CD14-positive monocyte (primary cell): ENCODE data around the gene ADGRG7. TPM values are rescaled to one million over a fixed set of nuclear protein-coding genes. Genes with fewer than 3 reads are reported as not detected.
A peak's percentile ranks its signal among the peaks of the same experiment; 100 is the strongest.

Source experiments
- DNase-seq, 3 donors: peaks; one replicate each; pipeline ENCODE4 v3.0.0-alpha.2; 2011 to 2022
- H2AFZ ChIP-seq: 2 replicates; pipeline ENCODE4 v1.6.0; 2012; ENCODE audit warnings: mild to moderate bottlenecking, low read depth, low read length, inconsistent platforms; ENCODE audit not compliant: insufficient read depth, poor library complexity, severe bottlenecking
- H3K27ac ChIP-seq, 2 donors: 1 replicate in 1 of 2; 2 replicates in 1 of 2; pipeline ENCODE4 v1.5.1; 2012 to 2013; ENCODE audit warnings: low read length in 2 of 2, control low read depth in 1 of 2, inconsistent platforms in 1 of 2, low read depth in 1 of 2, mild to moderate bottlenecking in 1 of 2
- H3K27me3 ChIP-seq, 2 donors: one replicate each; pipeline versions ENCODE4 v1.6.0 to v1.6.1; 2011 to 2013; ENCODE audit warnings: low read length in 2 of 2; ENCODE audit not compliant: control insufficient read depth in 2 of 2, insufficient read depth in 2 of 2
- H3K36me3 ChIP-seq, 2 donors: replicated peaks in 1 of 2; 1 replicate in 1 of 2; 2 replicates in 1 of 2; pipeline versions ENCODE4 v1.5.1 to v1.6.1; 2012 to 2013; ENCODE audit warnings: low read length in 2 of 2, control low read depth in 1 of 2, inconsistent platforms in 1 of 2, mild to moderate bottlenecking in 1 of 2; ENCODE audit not compliant: insufficient read depth in 2 of 2, control insufficient read depth in 1 of 2
- H3K4me1 ChIP-seq, 2 donors: 1 replicate in 1 of 2; 2 replicates in 1 of 2; pipeline versions ENCODE4 v1.5.1 to v1.6.1; 2012 to 2013; ENCODE audit warnings: low read length in 2 of 2, control low read depth in 1 of 2, inconsistent platforms in 1 of 2, mild to moderate bottlenecking in 1 of 2, moderate library complexity in 1 of 2; ENCODE audit not compliant: insufficient read depth in 2 of 2, control insufficient read depth in 1 of 2
- H3K4me2 ChIP-seq: replicated peaks from 2 replicates; pipeline ENCODE3; 2012; ENCODE audit warnings: low read length, moderate library complexity, mild to moderate bottlenecking; ENCODE audit not compliant: poor library complexity, severe bottlenecking; ENCODE audit errors: extremely low read depth
- H3K4me3 ChIP-seq, 3 experiments: fragments of 200-600 bp in 1 of 3; sonication (generic) in 1 of 3; replicated peaks in 1 of 3; 1 replicate in 2 of 3; 2 replicates in 1 of 3; pipeline ENCODE4 v1.5.1; 2011 to 2013; ENCODE audit warnings: low read length in 3 of 3, mild to moderate bottlenecking in 3 of 3, control low read depth in 2 of 3, low read depth in 2 of 3, inconsistent platforms in 1 of 3, moderate library complexity in 1 of 3
- H3K79me2 ChIP-seq: 2 replicates; pipeline ENCODE4 v1.6.0; 2012; ENCODE audit warnings: mild to moderate bottlenecking, control low read depth, inconsistent platforms, low read length, moderate library complexity; ENCODE audit not compliant: insufficient read depth
- H3K9ac ChIP-seq: 2 replicates; pipeline ENCODE4 v1.6.0; 2017; ENCODE audit warnings: low read length, mild to moderate bottlenecking; ENCODE audit not compliant: insufficient read depth, poor library complexity, severe bottlenecking
- H3K9me3 ChIP-seq, 2 donors: replicated peaks in 1 of 2; 1 replicate in 1 of 2; 2 replicates in 1 of 2; pipeline versions ENCODE4 v1.5.1 to v1.6.1; 2012 to 2013; ENCODE audit warnings: low read length in 2 of 2, control low read depth in 1 of 2; ENCODE audit not compliant: control insufficient read depth in 1 of 2, insufficient read depth in 1 of 2
- H4K20me1 ChIP-seq: 2 replicates; pipeline ENCODE4 v1.6.0; 2012; ENCODE audit warnings: mild to moderate bottlenecking, low read length, control low read depth, moderate library complexity; ENCODE audit not compliant: insufficient read depth
- H3K27ac Mint-ChIP-seq, 7 donors: one replicate each; pipeline ENCODE4 v1.8.0; 2020; ENCODE audit warnings: mild to moderate bottlenecking in 7 of 7, mixed read lengths in 7 of 7, moderate library complexity in 6 of 7, inconsistent platforms in 2 of 7
- H3K27me3 Mint-ChIP-seq, 3 donors: one replicate each; pipeline ENCODE4 v1.8.0; 2021 to 2022; ENCODE audit warnings: low read depth in 3 of 3, mild to moderate bottlenecking in 3 of 3, mixed read lengths in 3 of 3, moderate library complexity in 3 of 3, inconsistent platforms in 1 of 3
- H3K36me3 Mint-ChIP-seq, 2 donors: one replicate each; pipeline ENCODE4 v1.8.0; 2020; ENCODE audit warnings: mixed read lengths in 2 of 2, inconsistent platforms in 1 of 2, mild to moderate bottlenecking in 1 of 2
- H3K4me1 Mint-ChIP-seq: one replicate; pipeline ENCODE4 v1.8.0; 2020; ENCODE audit warnings: mild to moderate bottlenecking, mixed read lengths
- H3K4me3 Mint-ChIP-seq, 2 donors: one replicate each; pipeline ENCODE4 v1.8.0; 2020; ENCODE audit warnings: mild to moderate bottlenecking in 2 of 2, mixed read lengths in 2 of 2, moderate library complexity in 1 of 2
- H3K9me3 Mint-ChIP-seq, 7 donors: one replicate each; pipeline ENCODE4 v1.8.0; 2020 to 2022; ENCODE audit warnings: mixed read lengths in 7 of 7, mild to moderate bottlenecking in 6 of 7, moderate library complexity in 6 of 7, inconsistent platforms in 2 of 7
- WGBS: methylation state at CpG from one replicate; pipeline ENCODE4 v1.1.5; 2013; ENCODE audit warnings: missing lambda C conversion rate; ENCODE audit not compliant: insufficient coverage; 5-methylcytosine and 5-hydroxymethylcytosine counted together
- intact Hi-C, 2 donors: fragments of 100-400 bp; cut with micrococcal nuclease; formaldehyde crosslinking; loops; one replicate each; pipeline versions ENCODE4 v1.15.0 to v1.15.1; 2023
- polyA plus RNA-seq, 3 donors: library from polyadenylated mRNA; depleted of rRNA in 1 of 3; unstranded in 2 of 3; stranded (reverse) in 1 of 3; fragments of 300-500 nt in 2 of 3; fragments of >200 nt in 1 of 3; fragmentation: Illumina TruSeq in 2 of 3; gene quantifications; 1 replicate in 2 of 3; 2 replicates in 1 of 3; pipeline ENCODE4 v1.2.3, GENCODE V29; 2012 to 2021
- TF ChIP-seq, protein P1 (sequence below): fragments of 200-600 bp; IDR thresholded peaks from one replicate; pipeline ENCODE4 v1.8.0; 2022; ENCODE audit warnings: antibody characterized with exemption, mild to moderate bottlenecking

Gene ADGRG7
- polyA plus RNA-seq, 3 donors = not detected

DNA sequence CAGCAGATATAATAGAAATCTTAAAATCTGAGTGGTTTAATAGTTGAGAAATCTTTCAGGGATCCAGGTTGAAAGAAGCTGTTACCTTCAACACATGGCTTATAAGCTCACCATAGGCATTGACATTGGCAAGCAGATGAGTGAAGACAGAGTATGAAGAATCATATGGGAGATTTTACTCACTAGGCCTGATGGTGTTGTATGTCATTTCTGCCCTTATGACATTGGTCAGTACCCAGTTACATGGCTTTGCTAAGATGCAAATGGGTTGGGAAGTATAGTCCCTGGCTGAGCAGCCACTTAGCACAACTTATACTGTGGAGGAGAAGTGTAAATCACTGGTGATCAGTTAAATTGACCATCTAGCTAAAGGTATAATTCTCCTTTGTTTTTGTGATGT lies 105.8 kb downstream of the ADGRG7 start:
- peaks cover 92% of the 10 kb centered on the region for H4K20me1 ChIP-seq
- Mint-ChIP-seq H3K9me3 (peaks cover 0 to 2% (median 0%) of the 10 kb centered on the region in 7 donors), H3K36me3 (peaks cover 50 to 68% of the 10 kb centered on the region in 2 donors), H3K27ac (peak overlapping the region in 1 of 7 donors; percentile 17), H3K27me3 (no peaks in the 10 kb centered on the region), H3K4me3 (no peak overlapping the region), H3K4me1 (peaks cover 40% of the 10 kb centered on the region)
- no peaks in the 10 kb centered on the region for H3K9me3 ChIP-seq
- TF ChIP-seq, protein P1, sequence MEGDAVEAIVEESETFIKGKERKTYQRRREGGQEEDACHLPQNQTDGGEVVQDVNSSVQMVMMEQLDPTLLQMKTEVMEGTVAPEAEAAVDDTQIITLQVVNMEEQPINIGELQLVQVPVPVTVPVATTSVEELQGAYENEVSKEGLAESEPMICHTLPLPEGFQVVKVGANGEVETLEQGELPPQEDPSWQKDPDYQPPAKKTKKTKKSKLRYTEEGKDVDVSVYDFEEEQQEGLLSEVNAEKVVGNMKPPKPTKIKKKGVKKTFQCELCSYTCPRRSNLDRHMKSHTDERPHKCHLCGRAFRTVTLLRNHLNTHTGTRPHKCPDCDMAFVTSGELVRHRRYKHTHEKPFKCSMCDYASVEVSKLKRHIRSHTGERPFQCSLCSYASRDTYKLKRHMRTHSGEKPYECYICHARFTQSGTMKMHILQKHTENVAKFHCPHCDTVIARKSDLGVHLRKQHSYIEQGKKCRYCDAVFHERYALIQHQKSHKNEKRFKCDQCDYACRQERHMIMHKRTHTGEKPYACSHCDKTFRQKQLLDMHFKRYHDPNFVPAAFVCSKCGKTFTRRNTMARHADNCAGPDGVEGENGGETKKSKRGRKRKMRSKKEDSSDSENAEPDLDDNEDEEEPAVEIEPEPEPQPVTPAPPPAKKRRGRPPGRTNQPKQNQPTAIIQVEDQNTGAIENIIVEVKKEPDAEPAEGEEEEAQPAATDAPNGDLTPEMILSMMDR = no peak
- H3K36me3 ChIP-seq = peaks cover 25 to 59% of the 10 kb centered on the region in 2 donors
- no peaks in the 10 kb centered on the region for H3K27me3 ChIP-seq
- intact Hi-C loops = no loop called here
- H3K79me2 ChIP-seq = peaks cover 99% of the 10 kb centered on the region
- peaks cover 9 to 11% of the 10 kb centered on the region in 2 donors for H3K4me1 ChIP-seq
- H3K4me2 ChIP-seq = no peak overlapping the region
- H3K4me3 ChIP-seq = no peak overlapping the region
- H2AFZ ChIP-seq = no peak overlapping the region
- peak overlapping the region in 1 of 2 donors; percentile 17 for H3K27ac ChIP-seq
- no peak for DNase-seq
- no peak overlapping the region for H3K9ac ChIP-seq

DNA sequence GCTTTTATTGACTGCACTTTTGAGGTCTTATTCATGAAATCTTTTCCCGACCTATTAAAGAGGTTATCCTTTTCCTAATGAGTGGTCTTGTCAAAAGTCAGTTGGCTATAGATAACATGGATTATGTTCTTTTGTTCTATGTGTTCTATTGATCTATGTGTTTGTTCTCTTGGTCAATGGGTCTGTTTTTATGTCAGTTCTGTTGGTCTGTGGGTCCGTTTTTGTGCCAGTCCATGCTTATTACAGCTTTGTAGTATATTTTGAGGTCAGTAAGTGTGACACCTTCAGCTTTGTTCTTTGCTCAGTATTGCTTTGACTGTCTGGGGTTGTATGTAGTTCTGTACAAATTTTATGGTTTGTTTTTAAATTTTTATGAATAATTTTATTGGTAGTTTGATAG lies 107.7 kb downstream of the ADGRG7 start:
- Mint-ChIP-seq H3K4me1 (peaks cover 29% of the 10 kb centered on the region), H3K4me3 (no peak overlapping the region), H3K27ac (peak overlapping the region in 4 of 7 donors; percentile 17 to 26 (median 22)), H3K27me3 (no peaks in the 10 kb centered on the region), H3K9me3 (peaks cover 0 to 2% (median 0%) of the 10 kb centered on the region in 7 donors), H3K36me3 (peaks cover 63 to 80% of the 10 kb centered on the region in 2 donors)
- WGBS = 100% methylated on average over 1 of the region's 2 CpGs
- no peak overlapping the region for H2AFZ ChIP-seq
- no peak for DNase-seq
- peaks cover 85% of the 10 kb centered on the region for H3K79me2 ChIP-seq
- H3K4me1 ChIP-seq = no peaks in the 10 kb centered on the region
- no peaks in the 10 kb centered on the region for H3K27me3 ChIP-seq
- H3K27ac ChIP-seq = no peak overlapping the region
- H3K4me3 ChIP-seq = no peak overlapping the region
- no peaks in the 10 kb centered on the region for H3K9me3 ChIP-seq
- TF ChIP-seq, protein P1 = no peak
- no peak overlapping the region for H3K4me2 ChIP-seq
- no peak overlapping the region for H3K9ac ChIP-seq
- peaks cover 40 to 77% of the 10 kb centered on the region in 2 donors for H3K36me3 ChIP-seq
- H4K20me1 ChIP-seq = peaks cover 78% of the 10 kb centered on the region
- intact Hi-C loops = no loop called here
